SK-N-MC (cell line): ENCODE results near the gene TANGO6.

Experiments used
- EZH2 ChIP-seq: fragments of 200-600 bp; sonication (generic); IDR thresholded peaks from one replicate; pipeline ENCODE4 v1.6.1; 2017; ENCODE audit warnings: antibody characterized with exemption
- POLR2AphosphoS5 ChIP-seq: IDR thresholded peaks from 2 replicates; pipeline ENCODE4 v1.6.1; 2012; ENCODE audit warnings: mild to moderate bottlenecking, low read depth, low read length, borderline replicate concordance

GRCh38 chr16:68981971-68982370 is 138.6 kb downstream of the TANGO6 start:
- TF ChIP-seq EZH2 (no peak), POLR2AphosphoS5 (no peak)
